ENCODE measurements around the gene PEAK1. TPM values are rescaled to one million over a fixed set of nuclear protein-coding genes. Genes with fewer than 3 reads are reported as not detected.

PEAK1 gene
- polyA plus RNA-seq, 1 donor (not counting 4 experiments of a cell fraction or from before 2014, with no cell fraction given) = 5.9 TPM

DNA sequence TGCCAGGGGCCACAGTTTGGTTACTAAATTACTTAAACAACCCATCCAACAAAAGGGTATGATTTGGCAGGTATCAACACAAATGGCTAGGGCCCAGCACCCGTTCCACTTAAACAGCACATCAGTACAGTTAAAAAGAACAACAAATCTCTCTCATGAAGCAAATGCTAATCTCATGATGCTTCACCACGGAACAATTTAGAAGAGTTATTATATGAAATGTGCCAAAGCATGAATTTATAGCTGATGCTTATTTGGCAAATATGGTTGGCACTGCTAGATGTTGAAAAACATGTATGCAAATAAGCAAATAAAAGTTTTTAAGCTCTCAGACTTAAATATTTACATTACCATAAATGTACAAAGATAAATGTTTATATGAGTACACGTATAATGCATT, 2.3 kb downstream of the PEAK1 start:
- peaks cover 29% of the 10 kb centered on the region for H3K4me1 ChIP-seq (ENCODE audit: control insufficient read depth, extremely low read depth, insufficient read depth, low read length)
- H3K27me3 ChIP-seq (ENCODE audit: control insufficient read depth, extremely low read depth, insufficient read depth, low read length) = no peaks in the 10 kb centered on the region
- dilution Hi-C loops (cut with MboI; ENCODE audit: extremely low pct_ligation_motif_present, low sequenced_read_pairs) = no loop called here
- no peak overlapping the region for H3K4me3 ChIP-seq (ENCODE audit: control insufficient read depth in 2 of 3, extremely low read depth in 1 of 3, insufficient read depth in 2 of 3, low read depth in 1 of 3, low read length in 3 of 3)
- peaks cover 31% of the 10 kb centered on the region for H3K79me2 ChIP-seq (ENCODE audit: control insufficient read depth, insufficient read depth, low read length)
- TF ChIP-seq, protein P1, sequence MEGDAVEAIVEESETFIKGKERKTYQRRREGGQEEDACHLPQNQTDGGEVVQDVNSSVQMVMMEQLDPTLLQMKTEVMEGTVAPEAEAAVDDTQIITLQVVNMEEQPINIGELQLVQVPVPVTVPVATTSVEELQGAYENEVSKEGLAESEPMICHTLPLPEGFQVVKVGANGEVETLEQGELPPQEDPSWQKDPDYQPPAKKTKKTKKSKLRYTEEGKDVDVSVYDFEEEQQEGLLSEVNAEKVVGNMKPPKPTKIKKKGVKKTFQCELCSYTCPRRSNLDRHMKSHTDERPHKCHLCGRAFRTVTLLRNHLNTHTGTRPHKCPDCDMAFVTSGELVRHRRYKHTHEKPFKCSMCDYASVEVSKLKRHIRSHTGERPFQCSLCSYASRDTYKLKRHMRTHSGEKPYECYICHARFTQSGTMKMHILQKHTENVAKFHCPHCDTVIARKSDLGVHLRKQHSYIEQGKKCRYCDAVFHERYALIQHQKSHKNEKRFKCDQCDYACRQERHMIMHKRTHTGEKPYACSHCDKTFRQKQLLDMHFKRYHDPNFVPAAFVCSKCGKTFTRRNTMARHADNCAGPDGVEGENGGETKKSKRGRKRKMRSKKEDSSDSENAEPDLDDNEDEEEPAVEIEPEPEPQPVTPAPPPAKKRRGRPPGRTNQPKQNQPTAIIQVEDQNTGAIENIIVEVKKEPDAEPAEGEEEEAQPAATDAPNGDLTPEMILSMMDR (optimal IDR thresholded peaks at IDR 0.05 in 1 of 3, IDR thresholded peaks at IDR 0.05 in 1 of 3, conservative IDR thresholded peaks at IDR 0.05 in 1 of 3; ENCODE audit: extremely low read depth in 1 of 3, insufficient read depth in 2 of 3, low read length in 3 of 3) = no peak
- no peak for TF ChIP-seq EZH2 (IDR thresholded peaks at IDR 0.05; ENCODE audit: low read length)
- no peaks in the 10 kb centered on the region for H3K9me3 ChIP-seq (ENCODE audit: control insufficient read depth, low read depth, low read length)
- H3K9me1 ChIP-seq (ENCODE audit: control insufficient read depth, extremely low read depth, insufficient read depth, low read length) = no peaks in the 10 kb centered on the region
- FAIRE-seq = no peak
- H3K27ac ChIP-seq (ENCODE audit: control insufficient read depth, insufficient read depth, low read length) = no peak overlapping the region
- H3K4me2 ChIP-seq (ENCODE audit: control insufficient read depth, extremely low read depth, insufficient read depth, low read depth, low read length) = peak overlapping the region; percentile 45
- no peak for DNase-seq (ENCODE audit: low read depth, low spot score)
- H2AFZ ChIP-seq (ENCODE audit: control insufficient read depth, low read length) = no peak overlapping the region
- H4K20me1 ChIP-seq (ENCODE audit: control insufficient read depth, extremely low read depth, insufficient read depth, low read length) = no peaks in the 10 kb centered on the region
- H3K9ac ChIP-seq (ENCODE audit: control insufficient read depth, extremely low read depth, insufficient read depth, low read length) = no peak overlapping the region
- H3K36me3 ChIP-seq (ENCODE audit: control insufficient read depth in 2 of 2, extremely low read depth in 1 of 2, insufficient read depth in 2 of 2, low read length in 2 of 2) = no peaks in the 10 kb centered on the region

DNA sequence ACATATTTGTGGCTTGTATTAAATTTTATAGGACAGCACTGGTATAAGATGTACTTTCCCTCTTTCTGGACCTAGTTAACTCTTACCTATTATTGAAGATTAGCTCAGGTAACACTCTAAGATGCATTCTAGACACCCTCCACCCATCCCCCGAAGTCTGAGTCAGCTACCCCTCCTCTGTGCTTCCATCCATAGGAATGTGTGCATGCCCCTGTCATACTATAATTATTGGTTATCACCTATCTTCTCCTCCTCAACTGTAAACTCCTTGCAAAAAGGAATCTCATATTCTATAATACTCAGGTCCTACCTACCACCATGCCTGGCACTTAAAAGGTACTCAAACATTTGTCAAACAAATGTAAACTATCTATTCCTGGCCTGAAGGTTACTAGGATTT, 3.0 kb downstream of the PEAK1 start:
- Histone ChIP-seq H3K27ac (ENCODE audit: control insufficient read depth, insufficient read depth, low read length) (no peak overlapping the region), H3K36me3 (ENCODE audit: control insufficient read depth in 2 of 2, extremely low read depth in 1 of 2, insufficient read depth in 2 of 2, low read length in 2 of 2) (no peaks in the 10 kb centered on the region), H3K4me2 (ENCODE audit: control insufficient read depth, extremely low read depth, insufficient read depth, low read depth, low read length) (peak overlapping the region; percentile 27), H2AFZ (ENCODE audit: control insufficient read depth, low read length) (no peak overlapping the region), H3K9me3 (ENCODE audit: control insufficient read depth, low read depth, low read length) (no peaks in the 10 kb centered on the region), H3K4me1 (ENCODE audit: control insufficient read depth, extremely low read depth, insufficient read depth, low read length) (peaks cover 29% of the 10 kb centered on the region), H3K27me3 (ENCODE audit: control insufficient read depth, extremely low read depth, insufficient read depth, low read length) (no peaks in the 10 kb centered on the region), H3K9ac (ENCODE audit: control insufficient read depth, extremely low read depth, insufficient read depth, low read length) (no peak overlapping the region), H3K79me2 (ENCODE audit: control insufficient read depth, insufficient read depth, low read length) (peaks cover 29% of the 10 kb centered on the region), H4K20me1 (ENCODE audit: control insufficient read depth, extremely low read depth, insufficient read depth, low read length) (no peaks in the 10 kb centered on the region), H3K4me3 (ENCODE audit: control insufficient read depth in 2 of 3, extremely low read depth in 1 of 3, insufficient read depth in 2 of 3, low read depth in 1 of 3, low read length in 3 of 3) (no peak overlapping the region), H3K9me1 (ENCODE audit: control insufficient read depth, extremely low read depth, insufficient read depth, low read length) (no peaks in the 10 kb centered on the region)
- dilution Hi-C loops (cut with MboI; ENCODE audit: extremely low pct_ligation_motif_present, low sequenced_read_pairs) = no loop called here
- FAIRE-seq (peak; percentile 9), DNase-seq (ENCODE audit: low read depth, low spot score) (no peak)
- no peak for TF ChIP-seq EZH2 (IDR thresholded peaks at IDR 0.05; ENCODE audit: low read length)
- TF ChIP-seq, protein P1 (optimal IDR thresholded peaks at IDR 0.05 in 1 of 3, IDR thresholded peaks at IDR 0.05 in 1 of 3, conservative IDR thresholded peaks at IDR 0.05 in 1 of 3; ENCODE audit: extremely low read depth in 1 of 3, insufficient read depth in 2 of 3, low read length in 3 of 3) = no peak

Measured in keratinocyte (primary cell).